Stimulated activated CD4-positive, alpha-beta T cell treated with anti-CD3 and anti-CD28 coated beads, Interleukin-4, amount 100 ng/mL, for 4 hours (primary cell): ENCODE measurements around the gene LUC7L.
"Not testable (repeated sequence)": the region's sequence is repeated elsewhere in the genome, so short reads cannot be mapped to it uniquely, and the experiment has no call there.

Source experiments
- DNase-seq, 2 experiments: peaks; one replicate each; pipeline ENCODE4 v3.0.0-alpha.2; 2020

LUC7L gene, protein sequence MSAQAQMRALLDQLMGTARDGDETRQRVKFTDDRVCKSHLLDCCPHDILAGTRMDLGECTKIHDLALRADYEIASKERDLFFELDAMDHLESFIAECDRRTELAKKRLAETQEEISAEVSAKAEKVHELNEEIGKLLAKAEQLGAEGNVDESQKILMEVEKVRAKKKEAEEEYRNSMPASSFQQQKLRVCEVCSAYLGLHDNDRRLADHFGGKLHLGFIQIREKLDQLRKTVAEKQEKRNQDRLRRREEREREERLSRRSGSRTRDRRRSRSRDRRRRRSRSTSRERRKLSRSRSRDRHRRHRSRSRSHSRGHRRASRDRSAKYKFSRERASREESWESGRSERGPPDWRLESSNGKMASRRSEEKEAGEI

DNA sequence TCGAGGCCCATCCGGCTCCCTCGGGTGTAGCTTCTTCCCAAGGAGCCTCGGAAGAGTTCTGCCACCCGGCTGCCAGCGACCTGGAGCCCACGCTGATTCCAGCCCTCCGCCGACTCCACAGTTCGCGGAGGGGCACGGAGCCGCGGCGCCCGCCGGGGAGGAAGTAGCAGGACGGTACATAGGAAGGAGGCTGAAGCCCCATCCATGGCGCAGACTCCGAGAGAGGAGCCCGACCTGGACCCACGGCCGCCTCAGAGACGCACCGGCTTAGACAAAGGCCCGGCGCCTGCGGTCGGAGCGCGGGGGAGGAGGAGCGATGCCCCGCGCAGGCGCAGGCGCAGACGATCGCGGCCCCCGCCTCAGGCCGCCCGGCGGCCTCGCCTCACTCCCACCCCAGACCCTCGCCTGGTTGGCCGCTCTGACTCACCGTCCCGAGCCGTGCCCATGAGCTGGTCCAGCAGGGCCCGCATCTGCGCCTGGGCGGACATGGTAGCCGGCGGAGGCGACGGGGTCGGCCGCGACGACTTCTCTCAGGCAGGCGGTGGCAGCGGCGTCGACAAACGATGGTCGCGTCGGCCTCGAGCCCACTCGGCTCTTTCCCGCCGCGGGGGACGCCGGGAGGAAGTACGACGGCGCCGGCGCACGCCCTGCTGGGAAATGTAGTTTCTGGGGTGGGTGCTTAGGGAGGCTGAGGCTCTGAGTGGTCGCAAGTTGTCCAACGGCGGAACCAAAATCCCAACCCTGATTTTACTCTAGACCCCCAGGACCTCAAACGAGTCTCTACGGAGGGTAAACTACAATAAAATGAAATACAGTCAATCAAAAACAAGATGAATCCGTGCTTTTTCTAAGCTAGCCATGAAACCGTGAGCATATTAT, at the start of gene LUC7L:
TSS of gene LUC7L (minus strand) at position 598 of the 879 bp plus-strand sequence. CDS start at position 488, 110 bp downstream.
- DNase-seq = peak; percentile 82 to 84

DNA sequence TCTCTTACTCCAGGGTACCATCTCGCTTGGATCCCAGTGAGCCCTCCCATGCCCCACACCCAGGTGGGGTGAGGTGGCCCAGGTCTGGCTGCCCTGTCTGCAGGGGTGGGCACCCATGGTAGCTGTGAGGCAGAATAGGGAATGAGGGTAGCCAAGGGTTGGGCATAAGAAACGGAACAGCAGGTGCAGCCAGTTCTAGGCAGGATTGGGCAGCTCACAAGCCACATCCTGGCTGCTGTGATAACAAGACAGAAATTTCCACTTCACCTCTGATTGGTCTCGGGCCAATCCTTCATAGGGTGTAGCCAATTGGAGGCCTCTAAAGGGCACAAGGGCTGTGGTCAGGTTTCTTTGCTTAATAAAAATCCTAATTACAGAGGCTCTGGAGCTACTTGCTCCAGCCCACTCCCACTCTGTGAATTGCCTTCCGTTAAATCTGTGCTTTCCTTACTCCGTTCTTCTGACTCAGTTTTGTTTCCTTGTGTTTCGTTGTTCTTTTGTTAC, 49.7 kb upstream of the LUC7L start:
- DNase-seq = no peak

DNA sequence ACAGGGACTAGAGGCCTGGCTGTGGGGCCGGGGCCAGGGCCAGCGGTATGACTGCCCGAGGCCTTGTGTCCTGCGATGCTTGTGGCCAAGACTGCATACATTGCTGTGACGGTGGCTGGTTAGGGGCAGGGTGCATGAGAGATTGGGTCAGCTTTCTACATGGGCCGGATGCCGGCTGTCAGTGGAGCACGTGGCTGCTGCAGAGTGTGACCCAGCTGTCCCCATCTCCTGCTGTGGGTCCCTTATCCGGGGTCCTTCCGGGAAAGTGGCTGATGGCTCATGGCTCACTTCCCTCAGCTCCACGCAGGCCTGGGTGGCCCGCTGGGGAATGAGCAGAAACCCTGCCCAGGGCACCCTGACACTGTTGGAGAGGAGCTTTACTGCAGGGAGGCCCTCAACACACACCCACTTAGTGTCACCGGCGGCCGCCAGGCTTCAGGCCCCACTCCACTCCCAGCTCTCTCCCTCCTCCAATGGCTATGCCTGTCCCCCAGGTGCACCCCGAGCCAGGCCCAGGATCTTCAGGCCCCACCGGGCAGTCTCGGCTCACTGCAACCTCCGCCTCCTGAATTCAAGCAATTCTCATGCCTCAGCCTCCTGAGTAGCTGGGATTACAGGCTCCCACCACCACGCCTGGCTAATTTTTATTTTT, 47.3 kb upstream of the LUC7L start:
- no peak for DNase-seq

DNA sequence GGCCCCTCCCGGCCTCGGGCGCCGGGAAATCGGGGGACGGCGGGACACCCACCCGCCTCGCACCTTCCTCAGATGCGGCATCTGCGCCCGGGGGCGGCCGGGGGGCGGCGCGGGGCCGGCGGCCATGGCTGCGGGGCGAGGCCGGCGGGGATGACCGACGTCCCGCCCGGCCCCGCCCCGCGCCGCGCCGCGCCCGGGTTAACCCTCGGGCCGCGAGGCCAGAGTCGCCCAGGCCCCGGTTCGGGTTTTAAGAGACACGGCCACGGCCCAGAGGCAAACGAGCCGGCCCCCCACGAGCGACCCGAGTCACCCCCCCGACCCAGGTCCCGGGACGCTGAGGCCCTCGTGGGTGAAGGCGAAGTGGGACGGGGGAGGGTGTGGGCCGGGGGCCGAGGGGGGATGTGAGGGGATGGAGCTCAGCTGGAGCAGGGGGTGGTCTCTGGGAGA, 46.6 kb upstream of the LUC7L start, which contains the start of gene RGS11:
TSS of gene RGS11 (minus strand) at position 159 of the 447 bp plus-strand sequence. CDS start at position 126, 33 bp downstream.
- DNase-seq = no peak

DNA sequence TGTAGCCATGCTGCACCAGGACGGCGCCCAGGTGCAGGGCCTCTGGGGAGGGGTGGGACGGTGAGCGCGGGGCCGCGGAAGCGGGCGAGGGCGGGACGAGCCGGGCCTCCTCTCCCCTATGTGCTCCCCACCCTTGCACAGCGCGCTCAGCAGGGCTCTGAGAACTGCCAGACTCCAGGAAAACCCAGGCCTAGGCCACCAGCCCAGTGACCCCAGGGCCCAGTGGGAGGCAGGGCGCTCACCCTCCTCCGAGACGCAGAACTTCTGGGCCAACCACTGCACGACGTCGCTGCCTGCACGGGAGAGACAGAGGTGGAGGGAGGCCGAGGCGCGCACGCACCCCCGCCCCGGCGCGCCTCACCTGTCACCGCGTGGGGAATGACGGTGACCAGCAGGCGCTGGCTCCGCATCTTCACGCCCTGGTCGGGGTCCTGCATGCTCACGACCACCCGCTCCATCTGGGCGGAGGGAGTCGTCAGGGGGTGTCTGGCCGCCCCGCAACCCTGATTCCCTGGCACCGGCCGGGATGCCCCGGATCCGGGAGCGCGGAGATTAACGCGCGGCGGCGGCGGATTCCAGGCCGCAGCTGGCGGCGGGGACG, 45.9 kb upstream of the LUC7L start:
- DNase-seq = peak in 1 of 2 experiments; percentile 12

DNA sequence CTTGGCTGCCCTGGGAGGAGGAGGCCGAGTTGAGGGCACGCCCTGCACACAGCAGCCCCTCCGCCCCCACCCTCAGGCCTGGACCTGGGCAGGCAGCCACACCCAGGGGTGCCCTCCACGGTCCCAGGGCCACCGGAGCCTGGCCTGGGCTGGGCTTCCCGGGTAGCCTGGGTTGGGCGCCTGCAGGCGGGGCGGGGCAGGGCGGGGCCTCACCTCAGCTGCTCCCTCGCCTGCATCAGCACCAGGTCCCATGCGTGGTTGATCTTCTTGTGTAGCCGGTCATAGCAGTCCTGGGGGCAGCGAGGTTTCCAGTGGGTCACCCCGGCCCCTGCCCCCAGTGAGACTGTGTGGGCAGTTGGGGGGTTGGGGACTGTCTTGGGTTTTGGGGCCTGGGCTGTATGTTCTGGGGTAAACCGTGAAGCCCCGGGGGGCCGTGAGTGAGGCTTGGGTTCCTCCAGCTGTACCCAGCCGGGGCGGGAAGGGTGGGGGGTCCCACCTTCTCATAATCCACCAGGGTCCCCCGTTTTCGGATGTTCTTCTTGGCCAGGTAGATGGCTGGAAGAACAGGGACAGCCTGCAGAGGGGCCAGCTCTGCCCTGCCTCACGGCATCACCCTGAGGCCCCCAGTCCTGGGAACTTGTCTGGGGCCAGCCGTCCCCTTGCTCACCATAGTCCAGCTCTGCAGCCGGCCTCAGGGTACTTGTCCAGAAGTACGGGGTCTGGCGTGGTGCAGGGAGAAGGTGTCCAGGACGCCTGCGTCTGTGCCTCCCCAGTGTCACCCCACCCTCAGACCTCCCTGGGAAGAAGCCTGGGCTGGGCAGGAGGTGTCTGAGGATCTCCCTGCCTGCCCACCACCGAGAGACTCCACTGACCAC, 44.5 kb upstream of the LUC7L start:
- DNase-seq = no peak

DNA sequence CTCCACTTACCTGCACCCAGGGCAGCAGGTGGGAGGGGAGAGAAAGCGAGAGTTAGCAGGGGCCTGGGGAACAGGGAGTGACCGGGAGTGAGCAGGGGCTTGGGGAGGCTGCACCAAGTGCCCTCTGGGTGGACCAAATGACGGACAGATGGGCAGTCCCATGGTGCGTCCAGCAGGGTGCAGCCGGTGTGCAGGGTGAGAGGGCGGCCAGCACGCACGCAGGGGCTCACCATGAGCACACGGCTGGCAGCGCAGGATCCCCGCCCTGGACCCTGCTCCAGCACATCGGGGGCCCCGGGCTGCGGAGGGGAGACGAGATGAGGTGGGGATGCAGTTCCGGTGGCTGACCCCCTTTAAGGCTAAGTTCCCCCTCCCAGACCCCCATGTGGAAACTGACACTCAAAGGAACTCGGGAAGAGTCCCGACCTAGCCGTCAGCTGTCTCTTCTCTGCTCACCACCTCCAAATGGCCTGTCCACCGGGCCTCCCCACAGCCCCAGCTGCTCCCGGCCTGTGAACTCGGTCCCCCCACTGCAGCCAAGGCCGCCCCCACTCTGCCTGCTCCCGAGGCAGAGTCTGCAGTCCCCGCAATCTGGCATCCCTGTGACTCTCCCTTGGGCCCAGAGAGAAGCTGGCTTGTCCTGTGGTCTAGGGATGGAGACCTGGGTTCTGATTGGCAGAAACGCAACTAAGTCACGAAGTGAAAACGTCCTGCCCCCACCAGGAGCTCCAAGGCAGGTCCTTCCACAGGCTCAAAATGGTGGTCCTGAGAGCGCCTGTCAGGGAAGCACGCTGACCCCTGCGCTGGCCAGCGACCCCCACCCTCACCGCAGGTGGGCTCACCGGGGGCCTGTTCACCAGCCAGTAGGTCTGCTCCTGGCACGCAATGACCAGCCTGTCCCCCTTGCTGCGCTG, 43.6 kb upstream of the LUC7L start:
- no peak for DNase-seq

DNA sequence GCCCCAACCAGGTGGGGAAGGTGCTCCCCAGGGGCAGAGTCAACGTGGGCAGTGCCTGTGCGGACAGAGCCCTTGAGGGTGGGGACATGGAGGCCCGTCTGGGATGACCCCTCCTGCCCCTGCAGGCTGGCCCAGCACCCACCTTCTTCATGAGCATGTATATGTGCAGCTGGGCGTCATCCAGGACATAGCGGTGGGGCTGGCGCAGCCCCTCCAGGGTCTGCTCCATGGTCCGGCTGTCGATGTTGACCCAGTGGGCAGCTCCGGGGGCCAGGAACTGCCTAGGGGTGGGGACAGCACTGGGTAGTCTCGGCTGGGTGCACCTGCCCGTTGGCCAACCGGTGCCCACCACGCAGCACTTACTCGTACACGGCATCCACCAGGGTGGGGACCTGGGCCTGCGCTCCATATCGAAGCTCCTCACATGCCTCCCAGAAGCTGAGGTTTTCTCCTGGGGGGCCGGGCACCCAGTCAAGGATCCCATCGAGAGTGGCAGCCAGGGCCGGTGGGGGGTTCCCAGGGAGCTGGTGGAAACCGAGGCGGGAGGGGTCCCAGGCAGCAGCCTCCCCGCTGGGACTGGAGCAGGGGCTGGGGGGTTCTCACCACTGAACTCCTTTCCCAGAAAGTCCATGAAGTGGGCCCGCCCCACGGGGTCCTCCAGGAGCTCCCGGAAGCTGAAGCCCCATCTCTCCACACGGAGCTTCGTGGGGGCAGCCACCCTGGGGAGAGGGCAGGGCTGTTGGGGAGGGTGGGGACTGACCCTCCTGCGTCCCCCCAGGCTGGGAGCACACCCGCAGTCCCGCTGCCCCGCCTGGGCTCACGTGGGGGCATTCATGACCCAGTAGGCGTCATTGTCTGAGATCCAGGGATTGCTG, 41.4 kb upstream of the LUC7L start:
- DNase-seq = no peak

DNA sequence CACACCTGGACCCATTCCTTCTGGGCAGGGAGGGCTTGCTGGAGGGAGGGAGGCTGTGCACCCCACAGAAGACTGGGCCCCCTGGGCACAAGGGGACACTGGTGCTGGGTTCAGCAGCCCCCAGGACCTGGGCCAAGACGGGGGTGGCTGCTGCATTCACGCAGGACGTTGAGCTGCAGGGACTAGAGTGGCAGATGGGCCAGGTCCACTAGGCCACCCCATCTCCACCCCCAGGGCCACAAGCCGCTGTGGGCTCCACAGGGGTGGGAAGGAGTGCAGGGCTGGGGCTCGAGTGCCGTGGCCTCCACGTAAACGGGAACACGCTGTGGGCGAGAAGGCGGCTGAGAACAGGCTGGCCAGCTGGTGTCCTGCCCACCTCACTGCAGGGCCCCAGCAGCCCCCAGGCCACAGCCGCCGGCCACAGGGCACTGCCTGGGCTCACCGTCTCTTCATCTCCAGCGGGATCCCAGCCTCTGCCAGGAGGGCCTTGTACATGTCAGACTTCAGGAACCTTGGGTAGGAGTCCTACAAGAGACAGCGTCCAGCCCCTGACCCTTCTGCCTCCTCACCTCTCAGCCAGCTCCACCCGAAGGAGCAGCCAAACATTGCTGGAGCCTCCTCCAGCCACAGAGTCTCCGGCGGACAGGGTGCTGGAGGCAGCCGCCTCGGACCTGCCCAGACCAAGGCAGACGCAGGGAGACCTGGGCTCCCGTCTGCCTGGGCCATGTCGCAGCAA, 40.0 kb upstream of the LUC7L start:
- DNase-seq = no peak

DNA sequence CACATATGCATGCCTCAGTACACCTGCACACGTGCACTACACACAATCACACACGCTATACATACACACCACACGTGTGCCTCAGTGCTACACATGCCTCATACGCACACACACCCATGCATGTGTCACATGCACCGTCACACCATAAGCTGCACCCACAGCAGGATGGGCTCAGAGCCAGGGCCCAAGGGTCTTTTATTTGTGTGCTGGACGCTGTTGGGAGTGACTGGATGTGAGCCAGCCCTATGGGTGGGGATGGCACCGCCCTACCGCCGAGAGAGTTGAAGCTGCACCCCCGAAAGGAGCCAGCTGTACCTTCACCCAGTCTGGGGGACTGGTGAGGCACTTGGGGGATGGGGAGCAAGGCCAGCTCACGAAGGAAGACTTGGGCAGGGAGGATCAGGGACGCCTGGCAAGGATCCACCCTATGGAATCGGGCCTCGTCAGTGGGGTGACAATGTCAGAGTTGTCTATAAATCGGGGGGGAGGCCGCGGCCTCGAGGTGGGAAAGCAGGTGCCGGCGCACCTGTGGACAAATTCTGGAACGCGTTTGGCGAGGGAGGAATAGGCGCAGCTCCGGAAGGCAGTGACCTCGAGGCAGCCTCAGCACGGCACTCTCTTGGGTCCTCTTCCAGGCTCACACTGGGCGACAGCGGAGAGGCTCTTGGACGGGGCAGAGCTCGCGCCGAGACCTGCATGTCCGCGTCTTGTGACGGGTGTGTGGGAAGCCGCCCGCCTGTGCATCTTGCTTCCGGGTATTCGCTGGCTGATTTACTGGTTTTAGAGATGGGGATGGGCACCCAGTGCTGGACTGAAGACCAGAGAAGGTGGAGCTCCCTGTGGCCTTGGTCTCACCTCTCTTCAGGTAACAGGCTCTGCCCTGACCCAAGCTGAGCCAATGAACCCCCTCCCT, 39.1 kb upstream of the LUC7L start:
- no peak for DNase-seq

DNA sequence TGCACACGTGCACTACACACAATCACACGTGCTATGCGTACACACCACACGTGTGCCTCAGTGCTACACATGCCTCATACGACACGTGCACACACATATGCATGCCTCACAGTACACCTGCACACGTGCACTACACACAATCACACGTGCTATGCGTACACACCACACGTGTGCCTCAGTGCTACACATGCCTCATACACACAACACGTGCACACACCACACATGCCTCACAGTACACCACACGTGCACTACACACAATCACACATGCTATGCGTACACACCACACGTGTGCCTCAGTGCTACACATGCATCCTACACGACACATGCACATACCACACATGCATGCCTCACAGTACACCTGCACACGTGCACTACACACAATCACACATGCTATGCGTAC, 38.3 kb upstream of the LUC7L start:
- not testable (repeated sequence) for DNase-seq

DNA sequence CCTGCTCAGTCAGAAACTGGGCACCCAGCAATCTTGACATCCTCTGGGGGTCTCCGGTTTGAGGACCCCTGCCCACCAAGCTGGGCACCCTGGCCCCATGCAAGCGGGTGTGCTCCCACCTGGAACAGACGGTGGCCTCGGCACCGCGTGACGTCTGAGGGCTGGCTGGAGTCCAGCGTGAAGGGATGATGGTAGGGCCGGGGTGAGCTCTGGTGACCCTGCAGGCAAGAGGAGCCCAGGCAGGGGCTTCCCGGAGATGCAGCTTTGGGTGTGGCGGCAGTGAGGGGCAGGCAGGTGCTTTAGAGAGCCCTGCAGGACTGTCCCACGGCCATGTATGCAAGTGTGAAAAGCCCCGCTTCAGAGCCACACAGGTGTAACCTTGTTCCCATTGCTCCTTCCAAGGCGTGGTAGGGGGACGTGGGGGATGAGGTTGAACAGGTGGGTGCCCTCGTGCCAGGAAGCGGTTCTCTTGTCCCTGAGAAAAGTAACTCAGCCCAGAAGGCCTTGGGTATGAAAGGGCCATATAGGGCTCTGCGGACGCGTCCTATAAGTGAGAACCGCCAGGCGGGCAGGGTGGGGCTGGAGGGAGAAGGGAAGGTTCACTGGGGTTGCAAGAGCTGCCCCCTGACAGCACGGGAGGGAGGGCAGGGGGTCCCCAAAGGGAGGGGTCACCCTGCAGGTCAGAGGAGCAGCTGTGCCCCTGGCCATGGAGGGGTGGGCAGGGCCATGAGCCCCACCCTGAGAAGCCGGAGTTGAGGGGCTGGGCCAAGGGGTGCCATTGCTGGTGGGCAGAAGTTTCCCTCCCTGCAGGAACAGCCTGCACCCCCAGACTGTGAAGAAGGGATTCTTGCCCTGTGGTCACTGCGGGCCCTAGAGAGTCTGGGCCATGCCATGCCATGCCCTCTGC, 37.3 kb upstream of the LUC7L start:
- DNase-seq = no peak

DNA sequence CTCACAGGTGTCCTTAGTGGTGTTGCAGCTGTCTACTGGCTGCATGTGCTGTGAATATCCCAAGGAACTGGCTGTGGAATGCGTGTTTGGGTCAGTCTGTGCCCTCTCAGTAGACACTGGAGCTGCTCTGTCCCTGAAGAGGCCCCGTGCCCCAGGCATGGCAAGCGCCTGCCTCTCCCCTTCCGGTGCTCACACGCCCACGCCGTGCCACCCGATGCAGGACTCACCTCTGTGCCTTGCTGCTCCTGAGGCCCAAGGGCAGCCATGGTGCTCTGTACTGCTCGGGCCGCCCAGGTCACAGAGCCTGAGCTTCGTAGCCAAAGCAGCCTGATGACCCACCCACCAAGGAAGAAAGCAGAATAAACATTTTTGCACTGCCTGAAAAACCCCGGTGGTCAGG, 36.5 kb upstream of the LUC7L start:
- DNase-seq = no peak

DNA sequence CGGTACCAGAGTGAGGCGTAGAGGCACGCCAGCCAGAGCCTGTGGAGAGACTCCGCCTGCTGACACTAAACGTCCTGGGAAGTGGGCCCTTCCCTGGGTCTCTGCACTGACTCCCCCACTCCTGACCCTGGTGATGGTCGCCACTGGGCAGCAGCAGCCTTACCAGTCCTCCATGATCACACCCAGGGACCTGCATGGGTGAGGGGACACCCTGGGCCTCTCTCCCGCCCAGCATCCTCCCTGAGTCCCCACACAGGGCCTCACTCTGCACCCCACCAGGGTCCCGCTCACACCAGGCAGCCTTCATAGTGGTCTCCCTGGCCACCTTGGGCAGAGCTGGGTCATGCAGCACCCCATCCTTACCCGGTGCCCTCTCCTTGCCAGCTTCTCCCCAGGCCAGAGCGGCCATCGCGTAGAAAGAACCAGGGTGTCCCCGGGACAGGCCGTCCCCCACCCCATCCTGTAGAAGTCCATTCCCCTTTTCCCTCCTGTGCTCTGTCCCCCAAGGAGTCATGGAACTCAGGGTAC, 35.8 kb upstream of the LUC7L start:
- DNase-seq = no peak

DNA sequence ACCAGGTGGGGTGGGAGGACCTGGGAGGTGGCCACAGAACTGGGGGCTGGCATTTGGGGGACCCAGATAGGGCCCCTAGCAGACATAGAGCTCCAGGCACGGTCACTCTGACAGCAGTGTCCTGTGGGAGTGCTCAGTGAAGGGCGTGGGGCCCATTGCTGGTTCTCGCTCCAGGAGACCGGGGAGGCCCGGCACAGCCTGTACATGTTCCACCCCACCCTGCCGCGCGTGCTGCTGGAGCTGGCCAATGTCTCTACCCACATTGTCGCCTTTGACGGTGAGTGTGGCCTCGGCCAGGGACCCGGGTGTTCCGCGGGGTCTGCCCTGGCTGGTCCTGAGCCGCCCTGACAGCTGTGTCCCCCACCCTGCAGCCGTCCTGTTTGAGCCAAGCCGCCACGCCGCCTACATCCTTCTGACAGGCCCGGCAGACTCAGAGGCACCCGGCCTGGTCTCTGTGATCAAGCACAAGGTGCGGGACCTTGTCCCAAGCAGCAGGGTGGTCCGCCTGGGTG, 35.2 kb upstream of the LUC7L start:
- DNase-seq = no peak

DNA sequence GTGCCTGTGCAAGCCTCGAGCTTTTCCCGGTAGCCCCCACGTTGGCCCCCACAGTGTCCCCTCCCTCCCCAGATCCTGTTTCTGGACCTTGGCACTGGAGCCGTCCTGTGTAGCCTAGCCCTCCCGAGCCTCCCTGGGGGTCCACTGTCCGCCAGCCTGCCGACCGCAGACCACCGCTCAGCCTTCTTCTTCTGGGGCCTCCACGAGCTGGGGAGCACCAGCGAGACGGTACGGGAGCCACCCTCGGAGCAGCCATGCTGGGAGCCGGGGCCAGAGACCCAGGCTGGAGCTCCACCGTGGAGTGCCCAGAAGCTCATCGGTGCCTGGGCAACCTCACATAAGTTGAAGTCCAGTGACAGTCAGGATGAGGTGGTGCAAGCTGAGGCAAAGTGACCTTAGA, 34.7 kb upstream of the LUC7L start:
- no peak for DNase-seq
